ENCODE results near the gene DGCR2.

Gene DGCR2

DNA sequence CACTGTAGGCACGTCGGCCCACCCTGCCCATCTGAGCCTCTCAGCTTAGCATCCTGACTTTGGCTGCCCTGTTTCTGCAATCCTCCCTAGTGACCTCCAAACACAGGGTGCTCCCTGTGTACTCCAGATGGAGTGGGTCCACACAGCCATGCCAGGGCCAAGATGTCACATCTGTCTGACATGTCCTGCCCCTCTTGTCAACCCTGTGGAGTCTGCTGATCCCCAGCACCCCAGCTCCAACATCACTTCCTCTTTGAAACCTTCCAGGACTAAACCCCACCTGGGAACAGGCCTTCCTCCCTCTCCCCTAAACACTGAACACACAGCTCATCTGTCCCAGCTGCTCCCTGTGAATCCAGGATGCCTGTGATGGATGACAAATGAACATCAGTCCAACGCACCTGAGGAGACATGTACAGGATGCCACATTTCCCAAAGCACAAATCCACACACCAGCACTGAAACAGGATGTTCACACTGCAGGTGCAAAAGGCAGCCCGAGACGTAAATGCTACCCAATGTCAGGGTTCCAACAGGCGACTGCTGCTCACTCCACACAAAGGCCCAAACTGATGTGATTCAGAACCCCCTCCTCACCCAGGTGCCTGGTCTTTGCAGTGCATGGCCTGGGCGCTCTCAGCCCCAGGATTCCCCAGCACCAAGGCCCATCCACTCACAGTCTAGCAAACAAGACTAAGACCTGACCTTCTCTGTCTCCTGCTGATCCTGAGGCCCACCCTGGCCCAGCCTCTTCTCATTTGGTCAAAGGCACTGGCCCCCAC is 6.9 kb upstream of the DGCR2 start:
- no peak for DNase-seq

DNA sequence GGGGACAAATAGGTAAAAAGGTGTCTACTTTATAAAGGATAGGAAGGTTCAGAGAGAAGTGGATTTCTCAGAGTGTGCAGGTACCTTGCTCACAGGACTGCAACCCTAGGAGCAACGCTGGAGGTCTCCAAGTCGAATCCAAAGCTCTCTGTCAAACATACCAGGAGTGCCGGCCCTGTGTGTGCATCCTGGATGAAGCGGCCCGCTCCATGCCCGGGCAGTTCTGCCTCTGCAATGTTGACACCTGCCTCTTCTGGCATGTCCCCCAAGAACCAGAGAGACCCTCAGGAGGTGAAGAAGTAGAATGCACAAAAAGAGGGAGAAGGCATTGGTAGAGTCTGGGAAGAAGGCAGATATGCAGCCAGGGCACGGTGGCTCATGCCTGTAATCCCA is 5.8 kb upstream of the DGCR2 start:
- DNase-seq, result no peak

- no peak for DNase-seq
Measured at GRCh38 chr22:19127329-19128008, 5.3 kb upstream of the DGCR2 start.

GRCh38 chr22:19126309-19127273 is 4.4 kb upstream of the DGCR2 start:
- no peak for DNase-seq

DNA sequence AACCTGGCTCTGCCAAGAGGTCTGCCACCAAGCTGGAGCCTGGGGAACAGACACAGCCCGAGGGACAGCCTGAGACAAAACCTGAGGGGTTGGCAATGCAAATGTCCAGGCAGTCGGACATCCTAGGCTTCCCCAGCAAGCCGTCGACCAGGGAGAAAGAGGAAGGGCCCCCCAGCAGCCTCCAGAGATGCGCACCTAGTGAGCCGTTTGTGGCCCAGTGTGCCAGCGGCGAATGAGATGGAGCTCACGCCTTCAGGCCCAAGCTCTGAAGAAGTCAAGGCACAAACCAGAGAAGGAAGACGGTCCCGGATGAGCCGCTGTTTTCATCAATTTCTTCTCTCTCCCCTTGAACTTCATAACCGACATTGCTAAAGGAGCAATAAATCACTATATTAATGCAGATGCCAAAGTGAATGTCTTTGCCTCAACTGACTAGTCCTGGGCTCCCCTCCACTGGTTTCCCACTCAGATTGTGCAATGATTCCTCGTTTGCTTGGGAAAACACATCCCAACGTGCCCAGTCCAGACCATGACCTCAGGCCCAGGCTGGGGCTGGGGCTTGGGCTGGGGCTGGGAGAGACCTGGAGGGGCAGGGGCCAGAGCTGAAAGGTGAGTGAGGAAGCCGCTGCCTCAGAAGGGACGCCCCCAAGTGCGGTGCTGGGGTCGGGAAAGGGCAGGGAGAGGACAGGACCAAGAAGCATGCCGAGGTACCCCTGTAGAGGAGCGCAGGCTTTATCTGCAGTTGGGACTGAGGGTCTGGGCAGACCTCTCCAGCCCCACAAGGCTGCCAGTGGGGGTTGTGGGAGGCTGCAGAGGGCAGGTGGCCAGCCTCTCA is 3.5 kb upstream of the DGCR2 start:
- no peak for DNase-seq

DNA sequence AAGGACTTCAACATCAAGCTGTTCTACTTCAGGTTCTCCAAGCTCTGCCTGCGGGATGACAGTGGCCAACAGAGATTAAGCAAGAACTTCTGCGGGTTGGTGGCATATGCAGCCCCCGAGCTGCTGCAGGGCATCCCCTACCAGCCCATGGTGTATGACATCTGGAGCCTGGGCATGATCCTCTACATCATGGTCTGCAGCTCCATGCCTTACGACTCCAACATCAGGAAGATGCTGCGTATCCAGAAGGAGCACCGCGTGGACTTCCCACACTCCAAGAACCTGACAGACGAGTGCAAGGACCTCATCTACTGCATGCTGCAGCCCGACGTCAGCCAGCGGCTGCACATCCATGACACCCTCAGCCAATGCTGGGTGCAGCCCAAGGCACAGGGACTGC is 2.8 kb upstream of the DGCR2 start:
- DNase-seq, result no peak

GRCh38 chr22:19124377-19124776 is 2.2 kb upstream of the DGCR2 start:
- no peak for DNase-seq

GRCh38 chr22:19123936-19124335 is 1.7 kb upstream of the DGCR2 start:
- DNase-seq, result no peak

DNA sequence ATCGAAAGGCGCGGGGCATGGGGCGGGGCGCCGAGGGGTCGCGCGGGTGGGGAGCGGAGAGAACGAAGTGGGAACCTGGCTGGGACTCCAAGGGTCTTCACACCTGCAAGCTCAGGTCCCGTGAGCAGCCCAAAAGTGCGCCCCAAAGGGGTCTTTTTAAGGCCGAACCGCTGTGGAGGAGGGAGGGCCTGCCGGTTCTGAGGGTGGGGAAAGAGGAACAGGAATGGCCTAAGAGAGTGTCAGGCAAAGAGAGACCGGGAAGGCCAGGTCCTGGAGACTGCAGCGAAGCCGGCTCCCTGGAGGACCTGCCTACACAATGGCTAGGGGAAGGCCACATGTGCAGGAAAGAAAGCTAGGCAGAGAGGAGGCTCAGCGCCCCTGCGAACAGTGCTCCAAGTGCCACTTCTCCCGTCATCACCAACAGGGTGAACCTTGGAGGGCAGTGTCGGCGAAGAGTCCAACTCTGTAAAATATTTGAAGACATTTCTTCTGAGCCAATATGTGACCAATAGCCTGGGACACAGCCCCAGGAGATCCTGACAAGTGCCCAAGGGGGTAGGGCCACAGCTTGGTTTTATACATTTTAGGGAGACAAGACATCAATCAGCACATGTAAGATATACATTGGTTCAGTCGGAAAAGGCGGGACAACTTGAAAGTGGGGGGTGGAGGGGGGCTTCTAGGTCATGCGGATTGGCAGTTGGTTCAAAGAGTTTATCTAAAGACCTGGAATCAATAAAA is 710 bp upstream of the DGCR2 start:
- peak; percentile 72 for DNase-seq

- peak; percentile 76 for DNase-seq
Measured at GRCh38 chr22:19121631-19122142, 525 bp downstream of the DGCR2 start.

GRCh38 chr22:19120829-19121630 is 1.2 kb downstream of the DGCR2 start:
- no peak for DNase-seq

DNA sequence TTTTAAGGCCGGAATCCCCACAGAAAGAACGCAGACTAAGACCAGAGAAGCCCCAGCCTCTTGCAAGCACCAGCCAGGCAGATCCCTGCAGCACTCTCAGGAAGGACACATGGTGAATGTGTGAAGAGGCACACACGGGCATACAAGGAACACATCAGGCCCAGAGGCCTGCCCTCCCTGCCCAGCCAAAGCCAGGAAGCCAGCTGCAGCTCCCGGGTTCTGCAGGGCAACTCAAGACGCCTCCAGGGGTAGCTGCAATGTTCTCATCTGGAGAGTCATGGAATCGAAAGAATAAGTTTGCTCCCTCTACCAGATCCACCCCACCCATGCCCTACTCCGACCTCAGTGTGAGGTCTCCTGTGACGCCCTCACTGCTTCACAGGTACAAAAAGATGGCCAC is 2.3 kb downstream of the DGCR2 start:
- no peak for DNase-seq

GRCh38 chr22:19118329-19118880 is 3.8 kb downstream of the DGCR2 start:
- DNase-seq, result no peak

- DNase-seq, result no peak
Measured at GRCh38 chr22:19117111-19117512, 5.1 kb downstream of the DGCR2 start.

DNA sequence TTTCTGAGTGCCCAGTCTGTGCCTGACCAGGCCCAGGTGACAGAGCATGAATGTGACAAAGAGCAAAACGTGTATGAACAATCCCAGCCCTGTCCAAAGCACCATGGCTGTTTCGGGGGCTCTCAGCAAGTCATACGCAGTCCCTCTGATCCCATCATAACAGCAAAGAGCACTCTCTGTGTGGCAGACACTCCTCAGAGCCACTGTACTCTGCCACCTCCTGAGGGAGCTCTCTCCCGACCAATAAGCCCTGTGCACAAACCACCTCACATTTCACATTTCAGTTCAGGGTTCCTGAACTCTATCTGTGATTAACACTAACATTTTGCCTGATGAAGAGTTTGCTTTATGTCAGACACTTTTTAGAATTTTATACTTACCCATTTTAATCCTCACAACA is 6.6 kb downstream of the DGCR2 start:
- no peak for DNase-seq

DNA sequence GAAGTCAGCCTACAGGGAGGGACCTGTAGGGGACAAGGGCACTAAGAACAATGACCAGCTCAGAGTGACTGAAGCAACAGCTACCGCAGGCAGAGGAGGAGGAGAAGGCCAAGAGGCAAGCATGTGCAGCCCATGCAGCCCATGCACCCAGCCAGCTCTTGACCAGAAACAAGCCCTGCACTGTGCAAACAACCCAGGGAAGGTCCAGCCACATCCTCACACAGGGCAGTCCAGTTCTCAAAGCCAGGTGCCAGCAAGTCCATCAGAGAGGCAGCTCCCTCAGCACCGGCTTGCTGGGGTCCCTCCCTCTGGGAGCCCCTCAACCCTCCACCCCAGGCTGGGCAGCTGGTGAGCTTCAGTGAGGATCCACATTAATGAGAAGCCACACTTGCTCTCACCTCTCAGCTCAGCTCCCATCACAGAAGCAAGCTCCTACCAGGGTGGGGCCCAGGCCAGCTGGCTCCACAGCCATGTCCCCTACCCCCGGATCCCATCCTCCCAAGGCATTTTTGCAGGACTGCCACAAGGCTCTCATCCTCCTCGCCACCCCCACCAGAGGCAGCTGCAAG is 7.1 kb downstream of the DGCR2 start:
- no peak for DNase-seq

GRCh38 chr22:19113429-19113828 is 8.8 kb downstream of the DGCR2 start:
- DNase-seq, result no peak

DNA sequence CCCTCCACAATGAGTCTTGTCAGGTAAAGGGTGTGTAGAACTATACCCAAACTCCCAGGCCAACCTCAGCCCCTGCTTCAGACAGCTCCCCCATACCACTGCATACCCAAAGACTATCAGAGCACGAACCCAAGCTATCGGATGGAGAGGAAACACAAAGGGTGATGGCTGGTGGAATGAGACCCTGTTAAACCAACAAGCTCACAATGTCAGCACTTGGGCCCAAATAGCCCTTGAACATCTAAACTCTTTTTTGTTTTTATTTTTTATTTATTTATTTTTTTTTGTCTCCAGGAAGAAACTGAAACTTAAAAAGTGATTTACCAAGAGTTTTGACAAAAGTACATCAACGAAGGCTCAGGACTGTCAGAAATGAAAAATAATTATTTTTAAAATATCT is 10.6 kb downstream of the DGCR2 start:
- no peak for DNase-seq

GRCh38 chr22:19111140-19111539 is 11.1 kb downstream of the DGCR2 start:
- DNase-seq, result no peak
